Renal cortex interstitium (tissue), 11 donors: ENCODE data around the gene MAST4. TPM values are rescaled to one million over a fixed set of nuclear protein-coding genes. Genes with fewer than 3 reads are reported as not detected.
A peak's percentile ranks its signal among the peaks of the same experiment; 100 is the strongest.
"Not testable (repeated sequence)": the region's sequence is repeated elsewhere in the genome, so short reads cannot be mapped to it uniquely, and the experiment has no call there.

Source experiments
- DNase-seq, 11 donors: peaks; one replicate each; pipeline ENCODE4 v3.0.0-alpha.2; 2013; ENCODE audit warnings: low read depth in 9 of 11, low spot score in 4 of 11; ENCODE audit errors: extremely low read depth in 1 of 11
- polyA plus RNA-seq, 3 donors: library from polyadenylated mRNA; unstranded; fragments of 120-200 nt; gene quantifications; one replicate each; pipeline ENCODE4 v1.2.1, GENCODE V29; 2013; ENCODE audit not compliant: insufficient read length in 3 of 3

MAST4 gene
- polyA plus RNA-seq, 3 donors, result 15.2 to 19.4 (median 16.8) TPM

- no peak for DNase-seq
Measured at GRCh38 chr5:66674802-66675201, 78.6 kb downstream of the MAST4 start.

- DNase-seq, result no peak
Measured at GRCh38 chr5:66675406-66675805, 79.2 kb downstream of the MAST4 start.

- no peak for DNase-seq
Measured at GRCh38 chr5:66680221-66680620, 84.0 kb downstream of the MAST4 start.

- DNase-seq, result no peak
Measured at GRCh38 chr5:66680804-66681203, 84.6 kb downstream of the MAST4 start.

- no peak for DNase-seq
Measured at GRCh38 chr5:66684663-66685062, 88.5 kb downstream of the MAST4 start.

- no peak for DNase-seq
Measured at GRCh38 chr5:66689522-66690220, 93.5 kb downstream of the MAST4 start.

GRCh38 chr5:66694036-66694435, 97.8 kb downstream of the MAST4 start:
- DNase-seq, result no peak

GRCh38 chr5:66695840-66696239, 99.6 kb downstream of the MAST4 start:
- DNase-seq, result not testable (repeated sequence)

GRCh38 chr5:66697796-66698564, 101.8 kb downstream of the MAST4 start:
- DNase-seq, result no peak

GRCh38 chr5:66701244-66701643, 105.1 kb downstream of the MAST4 start:
- no peak for DNase-seq

- DNase-seq, result no peak
Measured at GRCh38 chr5:66702426-66702825, 106.2 kb downstream of the MAST4 start.

- DNase-seq, result no peak
Measured at GRCh38 chr5:66704790-66705425, 108.7 kb downstream of the MAST4 start.

GRCh38 chr5:66708368-66708767, 112.2 kb downstream of the MAST4 start:
- DNase-seq, result no peak

- DNase-seq, result no peak
Measured at GRCh38 chr5:66710557-66711088, 114.4 kb downstream of the MAST4 start.

- no peak for DNase-seq
Measured at GRCh38 chr5:66713998-66714397, 117.8 kb downstream of the MAST4 start.

GRCh38 chr5:66717455-66718373, 121.5 kb downstream of the MAST4 start:
- peak; percentile 22 to 69 (median 42) for DNase-seq

GRCh38 chr5:66718374-66719002, 122.3 kb downstream of the MAST4 start:
- DNase-seq, result no peak

- DNase-seq, result no peak
Measured at GRCh38 chr5:66720780-66721179, 124.6 kb downstream of the MAST4 start.
